SK-N-SH (cell line): ENCODE measurements around the gene SLC35F1. TPM values are rescaled to one million over a fixed set of nuclear protein-coding genes. Genes with fewer than 3 reads are reported as not detected.

Source experiments
- CTCF ChIA-PET: fragments of 300-600, 350-600 bp; formaldehyde crosslinking; extraction: SDS; loops from one replicate; lab custom pipeline; 2021; lab: Yijun Ruan, JAX
- POLR2A ChIA-PET: fragments of 350-600 bp; sonication (Branson Sonifier 250); formaldehyde crosslinking; extraction: SDS; loops from one replicate; lab custom pipeline; 2020; ENCODE audit warnings: antibody characterized with exemption, inconsistent platforms; lab: Yijun Ruan, JAX
- DNase-seq: peaks from one replicate; pipeline ENCODE4 v3.0.0; 2012
- H2AFZ ChIP-seq: fragments of 200-600 bp; sonication (generic); 2 replicates; pipeline ENCODE4 v1.8.1; 2016; ENCODE audit warnings: antibody characterized with exemption, mild to moderate bottlenecking, low read depth
- H3F3A ChIP-seq: fragments of 200-600 bp; sonication (generic); replicated peaks from 2 replicates; pipeline ENCODE3; 2016; ENCODE audit warnings: antibody characterized with exemption, mild to moderate bottlenecking; ENCODE audit not compliant: insufficient read depth
- H3K27ac ChIP-seq, 2 experiments: fragments of 200-500 bp in 1 of 2; fragments of 200-600 bp in 1 of 2; sonication (Bioruptor generic) in 1 of 2; sonication (generic), shearing (Covaris generic) in 1 of 2; 2 replicates each; pipeline versions ENCODE4 v1.5.1 to v1.6.1; 2014 to 2016; ENCODE audit warnings: low read depth in 2 of 2, inconsistent platforms in 1 of 2, low read length in 1 of 2, mild to moderate bottlenecking in 1 of 2, mixed read lengths in 1 of 2
- H3K27me3 ChIP-seq: fragments of 200-600 bp; sonication (generic), shearing (Covaris generic); 2 replicates; pipeline ENCODE4 v1.6.1; 2016; ENCODE audit warnings: mixed run types; ENCODE audit not compliant: insufficient read depth
- H3K36me3 ChIP-seq, 2 experiments: fragments of 200-500 bp in 1 of 2; fragments of 200-600 bp in 1 of 2; sonication (Bioruptor generic) in 1 of 2; sonication (generic) in 1 of 2; replicated peaks in 1 of 2; 2 replicates each; pipeline versions ENCODE3 to v1.5.1; 2014 to 2016; ENCODE audit warnings: low read length in 1 of 2, mild to moderate bottlenecking in 1 of 2; ENCODE audit not compliant: insufficient read depth in 2 of 2, control insufficient read depth in 1 of 2
- H3K4me1 ChIP-seq, 2 experiments: fragments of 200-500 bp in 1 of 2; fragments of 200-600 bp in 1 of 2; sonication (Bioruptor generic) in 1 of 2; sonication (generic), shearing (Covaris generic) in 1 of 2; 2 replicates each; pipeline versions ENCODE4 v1.5.1 to v1.6.1; 2014 to 2016; ENCODE audit warnings: low read depth in 1 of 2, low read length in 1 of 2, mixed run types in 1 of 2; ENCODE audit not compliant: insufficient read depth in 2 of 2, control insufficient read depth in 1 of 2
- H3K4me2 ChIP-seq: fragments of 200-600 bp; sonication (generic), shearing (Covaris generic); 2 replicates; pipeline ENCODE4 v1.6.1; 2017; ENCODE audit warnings: mixed run types
- H3K4me3 ChIP-seq, 2 experiments: fragments of 200-500 bp in 1 of 2; fragments of 200-600 bp in 1 of 2; sonication (Bioruptor generic) in 1 of 2; sonication (generic), shearing (Covaris generic) in 1 of 2; 2 replicates each; pipeline versions ENCODE4 v1.5.1 to v1.8.1; 2014 to 2016; ENCODE audit warnings: low read depth in 2 of 2, inconsistent platforms in 1 of 2, low read length in 1 of 2, mild to moderate bottlenecking in 1 of 2, mixed read lengths in 1 of 2, moderate library complexity in 1 of 2
- H3K79me2 ChIP-seq: fragments of 200-600 bp; sonication (generic); 2 replicates; pipeline ENCODE4 v1.8.1; 2017; ENCODE audit warnings: mild to moderate bottlenecking; ENCODE audit not compliant: insufficient read depth
- H3K9ac ChIP-seq: fragments of 200-600 bp; sonication (generic); 2 replicates; pipeline ENCODE4 v1.6.1; 2017; ENCODE audit warnings: mixed run types
- H3K9me2 ChIP-seq: fragments of 200-600 bp; sonication (generic); 2 replicates; pipeline ENCODE4 v1.6.1; 2017; ENCODE audit warnings: mixed run types
- H3K9me3 ChIP-seq: fragments of 200-600 bp; sonication (generic); 2 replicates; pipeline ENCODE4 v1.6.1; 2017; ENCODE audit warnings: mixed run types, mild to moderate bottlenecking, moderate library complexity
- H4K20me1 ChIP-seq: fragments of 200-600 bp; sonication (generic); 2 replicates; pipeline ENCODE4 v1.6.1; 2017; ENCODE audit warnings: mild to moderate bottlenecking, mixed run types; ENCODE audit not compliant: insufficient read depth
- CHD2 ChIP-seq: fragments of 150-350 bp; IDR thresholded peaks from 2 replicates; pipeline ENCODE4 v1.6.1; 2018; ENCODE audit warnings: low read length; ENCODE audit not compliant: partially characterized antibody
- ELF1 ChIP-seq: IDR thresholded peaks from 2 replicates; pipeline ENCODE4 v1.4.0; 2012
- EP300 ChIP-seq, 2 experiments: IDR thresholded peaks; 2 replicates each; pipeline versions ENCODE4 v1.4.0 to v1.6.1; 2012; ENCODE audit warnings: borderline replicate concordance in 1 of 2, low read depth in 1 of 2, low read length in 1 of 2
- EZH2phosphoT487 ChIP-seq: fragments of 200-600 bp; sonication (generic); IDR thresholded peaks from 2 replicates; pipeline ENCODE4 v1.6.1; 2017; ENCODE audit warnings: low read depth, mixed run types, mild to moderate bottlenecking, antibody characterized with exemption, moderate library complexity, borderline replicate concordance
- FOSL2 ChIP-seq: IDR thresholded peaks from 2 replicates; pipeline ENCODE4 v1.4.0; 2012; ENCODE audit warnings: low read depth, mild to moderate bottlenecking, moderate library complexity, borderline replicate concordance
- FOXJ3 ChIP-seq: sonication (generic); formaldehyde crosslinking; IDR thresholded peaks from 2 replicates; pipeline ENCODE4 v1.5.1; 2020; ENCODE audit warnings: mild to moderate bottlenecking, missing genetic modification reagents
- FOXM1 ChIP-seq: IDR thresholded peaks from 2 replicates; pipeline ENCODE4 v1.4.0; 2012; ENCODE audit warnings: low read depth, mild to moderate bottlenecking
- GABPA ChIP-seq: IDR thresholded peaks from 2 replicates; pipeline ENCODE4 v1.4.0; 2012; ENCODE audit warnings: low read depth, mild to moderate bottlenecking
- MEF2A ChIP-seq: IDR thresholded peaks from 2 replicates; pipeline ENCODE4 v1.4.0; 2012; ENCODE audit warnings: low read depth, borderline replicate concordance
- RCOR1 ChIP-seq: fragments of 150-350 bp; IDR thresholded peaks from 2 replicates; pipeline ENCODE4 v1.6.1; 2017; ENCODE audit warnings: antibody characterized with exemption, low read length
- RXRA ChIP-seq: IDR thresholded peaks from 2 replicates; pipeline ENCODE4 v1.4.0; 2012; ENCODE audit warnings: low read depth, mild to moderate bottlenecking, borderline replicate concordance
- SMC3 ChIP-seq: IDR thresholded peaks from 2 replicates; pipeline ENCODE4 v1.6.1; 2012; ENCODE audit warnings: low read depth, low read length, improper control_type of control experiment
- TAF1 ChIP-seq: IDR thresholded peaks from 2 replicates; pipeline ENCODE4 v1.6.1; 2012; ENCODE audit warnings: low read depth, mild to moderate bottlenecking, low read length, moderate library complexity, borderline replicate concordance
- YY1 ChIP-seq: IDR thresholded peaks from 2 replicates; pipeline ENCODE4 v1.4.0; 2012; ENCODE audit warnings: low read depth, mild to moderate bottlenecking
- WGBS: methylation state at CpG from one replicate; pipeline ENCODE4 v1.1.6; 2017; ENCODE audit warnings: low lambda C conversion rate; 5-methylcytosine and 5-hydroxymethylcytosine counted together
- polyA plus RNA-seq, 3 experiments: library from polyadenylated mRNA; depleted of rRNA; stranded (reverse); fragments of >200 nt; gene quantifications; 2 replicates each; pipeline ENCODE4 v1.2.3, GENCODE V29; 2012
- TF ChIP-seq, protein P1 (sequence below): IDR thresholded peaks from 2 replicates; pipeline ENCODE4; 2012
- TF ChIP-seq, protein P2 (sequence below): IDR thresholded peaks from 2 replicates; pipeline ENCODE4 v1.6.1; 2012; ENCODE audit warnings: mild to moderate bottlenecking, low read depth, low read length, moderate library complexity
- TF ChIP-seq, protein P3 (sequence below): fragments of 150-350 bp; IDR thresholded peaks from 2 replicates; pipeline ENCODE4 v1.6.1; 2017; ENCODE audit warnings: antibody characterized with exemption, low read length, low read depth, borderline replicate concordance
- TF ChIP-seq, protein P4 (sequence below): IDR thresholded peaks from 2 replicates; pipeline ENCODE4 v1.4.0; 2012; ENCODE audit warnings: low read depth, borderline replicate concordance
- TF ChIP-seq, protein P5 (sequence below): fragments of 200-600 bp; sonication (generic); IDR thresholded peaks from 2 replicates; pipeline ENCODE4 v1.6.1; 2017; ENCODE audit warnings: antibody characterized with exemption, mild to moderate bottlenecking, moderate library complexity

The SLC35F1 gene
- polyA plus RNA-seq, 1 of the 3 experiments (the other 2 are of a cell fraction) = under 0.01 TPM

DNA sequence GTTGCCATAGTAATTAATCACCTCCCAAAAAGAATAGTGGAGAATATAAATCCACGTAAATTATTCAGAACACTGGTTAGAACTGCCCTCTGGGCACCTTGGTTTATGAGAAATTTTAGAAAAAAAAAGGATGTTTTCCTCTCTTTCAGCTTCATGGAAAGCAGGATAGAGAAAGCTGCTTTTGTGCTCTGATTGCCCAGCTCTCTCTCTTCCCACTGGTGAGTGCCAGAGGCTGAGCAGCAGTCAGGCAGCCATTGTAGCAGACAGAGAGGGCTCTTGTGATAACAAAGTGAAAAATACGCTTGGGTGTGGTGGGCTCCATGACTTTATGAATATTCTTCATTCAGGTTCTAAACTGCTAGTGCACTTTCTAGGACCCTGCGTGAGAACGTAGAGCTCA is 26.4 kb downstream of the SLC35F1 start:
- H3K36me3 ChIP-seq = no peaks in the 10 kb centered on the region
- H3K27ac ChIP-seq = no peak overlapping the region
- H3K9me3 ChIP-seq = no peaks in the 10 kb centered on the region
- DNase-seq = no peak
- H3K4me2 ChIP-seq = no peak overlapping the region
- no peaks in the 10 kb centered on the region for H3K9me2 ChIP-seq
- no peaks in the 10 kb centered on the region for H3K79me2 ChIP-seq
- H3K4me3 ChIP-seq = no peak overlapping the region
- no peaks in the 10 kb centered on the region for H3K27me3 ChIP-seq
- H3F3A ChIP-seq = no peaks in the 10 kb centered on the region
- POLR2A ChIA-PET = no interaction called here
- no peak overlapping the region for H3K9ac ChIP-seq
- no peaks in the 10 kb centered on the region for H4K20me1 ChIP-seq
- CTCF ChIA-PET = interaction anchor here (1.3 kb wide), 1 partner anchor 42 kb away, joined by 3 read pairs; no protein-coding TSS in a partner anchor
- TF ChIP-seq RCOR1 (no peak), TAF1 (no peak), RXRA (no peak), YY1 (no peak), CHD2 (no peak), ELF1 (no peak), FOXM1 (no peak), SMC3 (no peak), FOSL2 (no peak), FOXJ3 (CRISPR knock-in tag) (no peak), MEF2A (no peak), GABPA (no peak), EP300 (IDR thresholded peaks at IDR 0.05; ENCODE audit: borderline replicate concordance in 1 of 2, low read depth in 1 of 2, low read length in 1 of 2) (no peak), EZH2phosphoT487 (no peak)
- TF ChIP-seq, protein P1, sequence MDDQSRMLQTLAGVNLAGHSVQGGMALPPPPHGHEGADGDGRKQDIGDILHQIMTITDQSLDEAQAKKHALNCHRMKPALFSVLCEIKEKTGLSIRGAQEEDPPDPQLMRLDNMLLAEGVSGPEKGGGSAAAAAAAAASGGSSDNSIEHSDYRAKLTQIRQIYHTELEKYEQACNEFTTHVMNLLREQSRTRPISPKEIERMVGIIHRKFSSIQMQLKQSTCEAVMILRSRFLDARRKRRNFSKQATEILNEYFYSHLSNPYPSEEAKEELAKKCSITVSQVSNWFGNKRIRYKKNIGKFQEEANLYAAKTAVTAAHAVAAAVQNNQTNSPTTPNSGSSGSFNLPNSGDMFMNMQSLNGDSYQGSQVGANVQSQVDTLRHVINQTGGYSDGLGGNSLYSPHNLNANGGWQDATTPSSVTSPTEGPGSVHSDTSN = no peak
- TF ChIP-seq, protein P2, sequence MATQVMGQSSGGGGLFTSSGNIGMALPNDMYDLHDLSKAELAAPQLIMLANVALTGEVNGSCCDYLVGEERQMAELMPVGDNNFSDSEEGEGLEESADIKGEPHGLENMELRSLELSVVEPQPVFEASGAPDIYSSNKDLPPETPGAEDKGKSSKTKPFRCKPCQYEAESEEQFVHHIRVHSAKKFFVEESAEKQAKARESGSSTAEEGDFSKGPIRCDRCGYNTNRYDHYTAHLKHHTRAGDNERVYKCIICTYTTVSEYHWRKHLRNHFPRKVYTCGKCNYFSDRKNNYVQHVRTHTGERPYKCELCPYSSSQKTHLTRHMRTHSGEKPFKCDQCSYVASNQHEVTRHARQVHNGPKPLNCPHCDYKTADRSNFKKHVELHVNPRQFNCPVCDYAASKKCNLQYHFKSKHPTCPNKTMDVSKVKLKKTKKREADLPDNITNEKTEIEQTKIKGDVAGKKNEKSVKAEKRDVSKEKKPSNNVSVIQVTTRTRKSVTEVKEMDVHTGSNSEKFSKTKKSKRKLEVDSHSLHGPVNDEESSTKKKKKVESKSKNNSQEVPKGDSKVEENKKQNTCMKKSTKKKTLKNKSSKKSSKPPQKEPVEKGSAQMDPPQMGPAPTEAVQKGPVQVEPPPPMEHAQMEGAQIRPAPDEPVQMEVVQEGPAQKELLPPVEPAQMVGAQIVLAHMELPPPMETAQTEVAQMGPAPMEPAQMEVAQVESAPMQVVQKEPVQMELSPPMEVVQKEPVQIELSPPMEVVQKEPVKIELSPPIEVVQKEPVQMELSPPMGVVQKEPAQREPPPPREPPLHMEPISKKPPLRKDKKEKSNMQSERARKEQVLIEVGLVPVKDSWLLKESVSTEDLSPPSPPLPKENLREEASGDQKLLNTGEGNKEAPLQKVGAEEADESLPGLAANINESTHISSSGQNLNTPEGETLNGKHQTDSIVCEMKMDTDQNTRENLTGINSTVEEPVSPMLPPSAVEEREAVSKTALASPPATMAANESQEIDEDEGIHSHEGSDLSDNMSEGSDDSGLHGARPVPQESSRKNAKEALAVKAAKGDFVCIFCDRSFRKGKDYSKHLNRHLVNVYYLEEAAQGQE = no peak
- TF ChIP-seq, protein P3, sequence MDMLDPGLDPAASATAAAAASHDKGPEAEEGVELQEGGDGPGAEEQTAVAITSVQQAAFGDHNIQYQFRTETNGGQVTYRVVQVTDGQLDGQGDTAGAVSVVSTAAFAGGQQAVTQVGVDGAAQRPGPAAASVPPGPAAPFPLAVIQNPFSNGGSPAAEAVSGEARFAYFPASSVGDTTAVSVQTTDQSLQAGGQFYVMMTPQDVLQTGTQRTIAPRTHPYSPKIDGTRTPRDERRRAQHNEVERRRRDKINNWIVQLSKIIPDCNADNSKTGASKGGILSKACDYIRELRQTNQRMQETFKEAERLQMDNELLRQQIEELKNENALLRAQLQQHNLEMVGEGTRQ = no peak
- TF ChIP-seq, protein P4, sequence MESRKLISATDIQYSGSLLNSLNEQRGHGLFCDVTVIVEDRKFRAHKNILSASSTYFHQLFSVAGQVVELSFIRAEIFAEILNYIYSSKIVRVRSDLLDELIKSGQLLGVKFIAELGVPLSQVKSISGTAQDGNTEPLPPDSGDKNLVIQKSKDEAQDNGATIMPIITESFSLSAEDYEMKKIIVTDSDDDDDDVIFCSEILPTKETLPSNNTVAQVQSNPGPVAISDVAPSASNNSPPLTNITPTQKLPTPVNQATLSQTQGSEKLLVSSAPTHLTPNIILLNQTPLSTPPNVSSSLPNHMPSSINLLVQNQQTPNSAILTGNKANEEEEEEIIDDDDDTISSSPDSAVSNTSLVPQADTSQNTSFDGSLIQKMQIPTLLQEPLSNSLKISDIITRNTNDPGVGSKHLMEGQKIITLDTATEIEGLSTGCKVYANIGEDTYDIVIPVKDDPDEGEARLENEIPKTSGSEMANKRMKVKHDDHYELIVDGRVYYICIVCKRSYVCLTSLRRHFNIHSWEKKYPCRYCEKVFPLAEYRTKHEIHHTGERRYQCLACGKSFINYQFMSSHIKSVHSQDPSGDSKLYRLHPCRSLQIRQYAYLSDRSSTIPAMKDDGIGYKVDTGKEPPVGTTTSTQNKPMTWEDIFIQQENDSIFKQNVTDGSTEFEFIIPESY = no peak
- TF ChIP-seq, protein P5, sequence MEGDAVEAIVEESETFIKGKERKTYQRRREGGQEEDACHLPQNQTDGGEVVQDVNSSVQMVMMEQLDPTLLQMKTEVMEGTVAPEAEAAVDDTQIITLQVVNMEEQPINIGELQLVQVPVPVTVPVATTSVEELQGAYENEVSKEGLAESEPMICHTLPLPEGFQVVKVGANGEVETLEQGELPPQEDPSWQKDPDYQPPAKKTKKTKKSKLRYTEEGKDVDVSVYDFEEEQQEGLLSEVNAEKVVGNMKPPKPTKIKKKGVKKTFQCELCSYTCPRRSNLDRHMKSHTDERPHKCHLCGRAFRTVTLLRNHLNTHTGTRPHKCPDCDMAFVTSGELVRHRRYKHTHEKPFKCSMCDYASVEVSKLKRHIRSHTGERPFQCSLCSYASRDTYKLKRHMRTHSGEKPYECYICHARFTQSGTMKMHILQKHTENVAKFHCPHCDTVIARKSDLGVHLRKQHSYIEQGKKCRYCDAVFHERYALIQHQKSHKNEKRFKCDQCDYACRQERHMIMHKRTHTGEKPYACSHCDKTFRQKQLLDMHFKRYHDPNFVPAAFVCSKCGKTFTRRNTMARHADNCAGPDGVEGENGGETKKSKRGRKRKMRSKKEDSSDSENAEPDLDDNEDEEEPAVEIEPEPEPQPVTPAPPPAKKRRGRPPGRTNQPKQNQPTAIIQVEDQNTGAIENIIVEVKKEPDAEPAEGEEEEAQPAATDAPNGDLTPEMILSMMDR = no peak
- H2AFZ ChIP-seq = no peak overlapping the region
- 0% methylated on average over 4 of the region's 4 CpGs for WGBS
- no peaks in the 10 kb centered on the region for H3K4me1 ChIP-seq
